Astrocyte (in vitro differentiated cells and primary cell): ENCODE data around the gene ATN1. TPM values are rescaled to one million over a fixed set of nuclear protein-coding genes. Genes with fewer than 3 reads are reported as not detected.

ENCODE experiments used
- DNase-seq: peaks from one replicate; pipeline ENCODE4 v3.0.0-alpha.2; 2010; ENCODE audit warnings: low read depth
- FAIRE-seq: peaks from 2 replicates; lab custom pipeline; 2011; peaks lifted over from hg19 to GRCh38; lab: Jason Lieb, UNC
- H2AFZ ChIP-seq: 2 replicates; pipeline ENCODE4 v1.6.0; 2012; ENCODE audit warnings: low read depth, low read length, inconsistent platforms
- H3K27ac ChIP-seq: 2 replicates; pipeline ENCODE4 v1.5.1; 2011; ENCODE audit warnings: low read depth, low read length, inconsistent platforms
- H3K27me3 ChIP-seq: 2 replicates; pipeline ENCODE4 v1.6.0; 2011; ENCODE audit warnings: low read length, inconsistent platforms; ENCODE audit not compliant: insufficient read depth
- H3K36me3 ChIP-seq: 2 replicates; pipeline ENCODE4 v1.5.1; 2011; ENCODE audit warnings: low read length, inconsistent platforms; ENCODE audit not compliant: insufficient read depth
- H3K4me1 ChIP-seq: 2 replicates; pipeline ENCODE4 v1.5.1; 2011; ENCODE audit warnings: low read length, inconsistent platforms; ENCODE audit not compliant: insufficient read depth
- H3K4me2 ChIP-seq: 2 replicates; pipeline ENCODE4 v1.6.0; 2012; ENCODE audit warnings: low read length, inconsistent platforms
- H3K4me3 ChIP-seq: 2 replicates; pipeline ENCODE4 v1.5.1; 2011; ENCODE audit warnings: low read depth, mild to moderate bottlenecking, low read length, inconsistent platforms; ENCODE audit not compliant: insufficient read depth
- H3K79me2 ChIP-seq: 2 replicates; pipeline ENCODE4 v1.6.0; 2012; ENCODE audit warnings: mild to moderate bottlenecking, low read length, inconsistent platforms; ENCODE audit not compliant: insufficient read depth
- H3K9ac ChIP-seq: 2 replicates; pipeline ENCODE4 v1.6.0; 2012; ENCODE audit warnings: mild to moderate bottlenecking, low read length, inconsistent platforms
- H3K9me3 ChIP-seq: 2 replicates; pipeline ENCODE4 v1.5.1; 2012; ENCODE audit warnings: low read depth, mild to moderate bottlenecking, low read length, inconsistent platforms; ENCODE audit not compliant: insufficient read depth
- H4K20me1 ChIP-seq: 2 replicates; pipeline ENCODE4 v1.6.0; 2012; ENCODE audit warnings: low read length, inconsistent platforms; ENCODE audit not compliant: insufficient read depth
- H3K27ac Mint-ChIP-seq: one replicate; pipeline ENCODE4 v1.8.0; 2021; ENCODE audit warnings: mild to moderate bottlenecking, mixed read lengths; ENCODE audit not compliant: unreplicated experiment
- H3K27me3 Mint-ChIP-seq: one replicate; pipeline ENCODE4 v1.8.0; 2021; ENCODE audit warnings: low read depth, mixed read lengths; ENCODE audit not compliant: unreplicated experiment
- H3K36me3 Mint-ChIP-seq: one replicate; pipeline ENCODE4 v1.8.0; 2021; ENCODE audit warnings: low read depth, mixed read lengths; ENCODE audit not compliant: unreplicated experiment
- H3K4me1 Mint-ChIP-seq: one replicate; pipeline ENCODE4 v1.8.0; 2021; ENCODE audit warnings: low read depth, mixed read lengths; ENCODE audit not compliant: unreplicated experiment
- H3K4me3 Mint-ChIP-seq: one replicate; pipeline ENCODE4 v1.8.0; 2021; ENCODE audit warnings: mild to moderate bottlenecking, moderate library complexity, mixed read lengths; ENCODE audit not compliant: unreplicated experiment
- H3K9me3 Mint-ChIP-seq: one replicate; pipeline ENCODE4 v1.8.0; 2021; ENCODE audit warnings: mild to moderate bottlenecking, mixed read lengths; ENCODE audit not compliant: unreplicated experiment
- EZH2 ChIP-seq: IDR thresholded peaks from 2 replicates; pipeline ENCODE4 v1.6.1; 2012; ENCODE audit warnings: mild to moderate bottlenecking, low read length, inconsistent platforms; ENCODE audit not compliant: insufficient read depth
- total RNA-seq: library from RNA; stranded (reverse); gene quantifications from 2 replicates; pipeline ENCODE4 v1.2.1, GENCODE V29; 2021
- TF ChIP-seq, protein P1 (sequence below): IDR thresholded peaks from 2 replicates; pipeline ENCODE4 v1.5.1; 2011; ENCODE audit warnings: low read depth, mild to moderate bottlenecking, inconsistent platforms, low read length, moderate library complexity; ENCODE audit not compliant: insufficient read depth

ATN1 gene
- total RNA-seq, 1 donor from 2014 or later, result 97.8 TPM

DNA sequence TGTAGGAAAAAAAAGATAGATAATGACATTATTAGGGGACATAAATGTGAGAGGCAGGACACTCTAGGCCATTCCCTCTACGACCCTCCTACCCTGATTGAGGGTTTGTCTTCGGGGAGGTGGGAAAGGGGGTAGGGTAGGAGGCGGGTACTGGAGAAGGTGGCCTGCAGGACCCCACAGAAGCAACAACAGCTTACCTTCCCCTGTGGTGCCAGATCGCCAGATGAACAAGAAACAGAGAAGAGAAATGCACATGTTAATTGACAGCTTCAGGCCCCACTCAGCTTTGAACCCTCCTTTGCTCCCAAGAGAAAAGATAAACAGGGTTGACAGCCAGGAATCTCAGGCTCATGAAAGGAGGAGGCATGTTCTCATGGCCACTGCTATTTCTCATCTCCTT, 38.0 kb downstream of the ATN1 start:
- H3K4me3 Mint-ChIP-seq, result peak overlapping the region; percentile 20
- peaks cover 25% of the 10 kb centered on the region for H3K4me1 ChIP-seq
- no peak for DNase-seq
- peaks cover 29% of the 10 kb centered on the region for H3K36me3 ChIP-seq
- H3K79me2 ChIP-seq, result peaks cover 36% of the 10 kb centered on the region
- no peak overlapping the region for H3K4me3 ChIP-seq
- FAIRE-seq, result no peak
- no peak overlapping the region for H3K4me2 ChIP-seq
- peaks cover 12% of the 10 kb centered on the region for H3K36me3 Mint-ChIP-seq
- peak overlapping the region; percentile 72 for H3K27ac Mint-ChIP-seq
- H3K27me3 ChIP-seq, result no peaks in the 10 kb centered on the region
- no peaks in the 10 kb centered on the region for H3K9me3 ChIP-seq
- TF ChIP-seq EZH2, result no peak
- TF ChIP-seq, protein P1, sequence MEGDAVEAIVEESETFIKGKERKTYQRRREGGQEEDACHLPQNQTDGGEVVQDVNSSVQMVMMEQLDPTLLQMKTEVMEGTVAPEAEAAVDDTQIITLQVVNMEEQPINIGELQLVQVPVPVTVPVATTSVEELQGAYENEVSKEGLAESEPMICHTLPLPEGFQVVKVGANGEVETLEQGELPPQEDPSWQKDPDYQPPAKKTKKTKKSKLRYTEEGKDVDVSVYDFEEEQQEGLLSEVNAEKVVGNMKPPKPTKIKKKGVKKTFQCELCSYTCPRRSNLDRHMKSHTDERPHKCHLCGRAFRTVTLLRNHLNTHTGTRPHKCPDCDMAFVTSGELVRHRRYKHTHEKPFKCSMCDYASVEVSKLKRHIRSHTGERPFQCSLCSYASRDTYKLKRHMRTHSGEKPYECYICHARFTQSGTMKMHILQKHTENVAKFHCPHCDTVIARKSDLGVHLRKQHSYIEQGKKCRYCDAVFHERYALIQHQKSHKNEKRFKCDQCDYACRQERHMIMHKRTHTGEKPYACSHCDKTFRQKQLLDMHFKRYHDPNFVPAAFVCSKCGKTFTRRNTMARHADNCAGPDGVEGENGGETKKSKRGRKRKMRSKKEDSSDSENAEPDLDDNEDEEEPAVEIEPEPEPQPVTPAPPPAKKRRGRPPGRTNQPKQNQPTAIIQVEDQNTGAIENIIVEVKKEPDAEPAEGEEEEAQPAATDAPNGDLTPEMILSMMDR, result no peak
- no peak overlapping the region for H2AFZ ChIP-seq
- no peaks in the 10 kb centered on the region for H3K9me3 Mint-ChIP-seq
- H3K9ac ChIP-seq, result no peak overlapping the region
- H3K4me1 Mint-ChIP-seq, result peaks cover 19% of the 10 kb centered on the region
- no peaks in the 10 kb centered on the region for H3K27me3 Mint-ChIP-seq
- H4K20me1 ChIP-seq, result peaks cover 7% of the 10 kb centered on the region
- H3K27ac ChIP-seq, result no peak overlapping the region

DNA sequence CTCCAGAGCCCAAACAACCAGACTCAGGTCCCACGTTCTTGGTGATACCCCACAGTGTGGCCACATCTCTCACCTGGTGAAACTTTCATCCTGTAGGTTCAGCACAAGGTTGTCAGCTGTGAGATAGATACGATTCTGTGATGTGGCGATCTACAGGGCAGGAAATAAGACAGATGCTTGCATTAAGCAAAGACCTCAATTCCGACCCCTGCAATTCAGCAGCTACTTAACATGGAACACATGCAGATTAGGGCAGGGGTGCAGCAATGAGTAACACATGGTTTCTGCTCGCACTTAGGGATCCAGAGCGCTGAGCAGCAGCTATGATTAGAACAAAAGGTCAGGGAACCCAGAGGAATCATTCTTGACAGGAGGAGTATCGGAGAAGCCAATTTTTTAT, 38.6 kb downstream of the ATN1 start:
- no peak overlapping the region for H3K27ac Mint-ChIP-seq
- H3K9me3 Mint-ChIP-seq, result no peaks in the 10 kb centered on the region
- H3K27ac ChIP-seq, result no peak overlapping the region
- peaks cover 7% of the 10 kb centered on the region for H4K20me1 ChIP-seq
- TF ChIP-seq, protein P1, result no peak
- no peak for TF ChIP-seq EZH2
- no peaks in the 10 kb centered on the region for H3K27me3 Mint-ChIP-seq
- H3K4me2 ChIP-seq, result no peak overlapping the region
- no peak for FAIRE-seq
- H3K27me3 ChIP-seq, result no peaks in the 10 kb centered on the region
- no peak overlapping the region for H2AFZ ChIP-seq
- peaks cover 12% of the 10 kb centered on the region for H3K36me3 Mint-ChIP-seq
- H3K9me3 ChIP-seq, result no peaks in the 10 kb centered on the region
- no peak overlapping the region for H3K4me3 Mint-ChIP-seq
- H3K36me3 ChIP-seq, result peaks cover 29% of the 10 kb centered on the region
- H3K4me3 ChIP-seq, result no peak overlapping the region
- peaks cover 22% of the 10 kb centered on the region for H3K4me1 ChIP-seq
- DNase-seq, result no peak
- H3K4me1 Mint-ChIP-seq, result peaks cover 19% of the 10 kb centered on the region
- H3K79me2 ChIP-seq, result peaks cover 42% of the 10 kb centered on the region
- no peak overlapping the region for H3K9ac ChIP-seq

DNA sequence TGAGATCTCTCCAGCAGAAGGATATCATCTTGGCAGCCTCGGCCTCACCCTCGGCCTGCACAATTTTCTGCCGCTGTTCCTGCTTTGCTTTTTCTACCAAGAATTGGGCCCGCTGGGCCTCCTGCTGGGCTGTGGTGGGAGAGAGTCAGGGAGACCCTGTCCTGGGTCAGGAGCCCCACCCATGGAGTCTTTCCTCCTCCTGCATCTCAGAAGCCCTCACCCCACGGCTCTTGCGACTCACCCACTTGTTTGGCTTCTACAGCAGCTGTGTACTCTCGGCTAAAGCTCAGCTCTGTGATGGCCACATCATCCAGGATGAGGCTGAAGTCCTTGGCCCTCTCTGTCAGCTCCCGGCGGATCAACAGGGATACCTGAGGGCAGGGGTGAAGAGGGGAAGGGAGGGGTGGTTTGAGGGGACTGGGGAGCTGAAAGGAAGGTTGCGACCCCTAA, 39.9 kb downstream of the ATN1 start:
- no peak overlapping the region for H3K9ac ChIP-seq
- H3K27me3 ChIP-seq, result no peaks in the 10 kb centered on the region
- H3K4me2 ChIP-seq, result no peak overlapping the region
- H3K27me3 Mint-ChIP-seq, result no peaks in the 10 kb centered on the region
- H3K27ac ChIP-seq, result no peak overlapping the region
- H3K36me3 ChIP-seq, result peaks cover 29% of the 10 kb centered on the region
- no peaks in the 10 kb centered on the region for H3K9me3 ChIP-seq
- no peak overlapping the region for H3K4me3 Mint-ChIP-seq
- peaks cover 56% of the 10 kb centered on the region for H3K79me2 ChIP-seq
- H3K4me3 ChIP-seq, result no peak overlapping the region
- peak overlapping the region; percentile 69 for H3K27ac Mint-ChIP-seq
- peaks cover 12% of the 10 kb centered on the region for H3K36me3 Mint-ChIP-seq
- DNase-seq, result no peak
- no peak overlapping the region for H2AFZ ChIP-seq
- H4K20me1 ChIP-seq, result peaks cover 7% of the 10 kb centered on the region
- TF ChIP-seq, protein P1, result no peak
- TF ChIP-seq EZH2, result no peak
- peaks cover 21% of the 10 kb centered on the region for H3K4me1 Mint-ChIP-seq
- peaks cover 12% of the 10 kb centered on the region for H3K4me1 ChIP-seq
- no peaks in the 10 kb centered on the region for H3K9me3 Mint-ChIP-seq
- no peak for FAIRE-seq
